K562 (cell line): Measurements from ENCODE around the gene ITGA7. TPM values are rescaled to one million over a fixed set of nuclear protein-coding genes. Genes with fewer than 3 reads are reported as not detected.

Source experiments
- ARHGAP35 ChIP-seq: fragments of 450-650 bp; IDR thresholded peaks from 2 replicates; pipeline ENCODE4 v1.6.1; 2018; ENCODE audit not compliant: partially characterized antibody
- ARID1B ChIP-seq: fragments of 450-650 bp; IDR thresholded peaks from 2 replicates; pipeline ENCODE4 v1.6.1; 2016; ENCODE audit warnings: antibody characterized with exemption, mild to moderate bottlenecking, inconsistent platforms
- BRF2 ChIP-seq: IDR thresholded peaks from 3 replicates; pipeline ENCODE4 v1.6.1; 2011; ENCODE audit warnings: borderline replicate concordance, mild to moderate bottlenecking; ENCODE audit not compliant: insufficient read length, insufficient read depth
- EZH2 ChIP-seq: IDR thresholded peaks from 2 replicates; pipeline ENCODE4 v1.6.1; 2012; ENCODE audit warnings: low read depth, mild to moderate bottlenecking, inconsistent platforms, low read length, borderline replicate concordance
- FOXJ3 ChIP-seq: sonication (generic); formaldehyde crosslinking; IDR thresholded peaks from 2 replicates; pipeline ENCODE4 v1.4.0; 2020; ENCODE audit warnings: mild to moderate bottlenecking, missing genetic modification reagents
- L3MBTL2 ChIP-seq: fragments of 450-650 bp; IDR thresholded peaks from 2 replicates; pipeline ENCODE4 v1.6.1; 2016; ENCODE audit warnings: mild to moderate bottlenecking, moderate library complexity
- MAX ChIP-seq: sonication (generic); formaldehyde crosslinking; IDR thresholded peaks from 2 replicates; pipeline ENCODE4 v1.9.0; 2022; ENCODE audit warnings: mild to moderate bottlenecking, missing genetic modification reagents
- MEF2A ChIP-seq: IDR thresholded peaks from 2 replicates; pipeline ENCODE4 v1.6.1; 2011; ENCODE audit warnings: low read depth, mild to moderate bottlenecking, low read length, moderate library complexity; ENCODE audit not compliant: control insufficient read depth
- MITF ChIP-seq: IDR thresholded peaks from 2 replicates; pipeline ENCODE4 v1.6.1; 2014; ENCODE audit warnings: antibody characterized with exemption
- NEUROD1 ChIP-seq: fragments of 150-350 bp; IDR thresholded peaks from 2 replicates; pipeline ENCODE4 v1.6.1; 2014; ENCODE audit warnings: borderline replicate concordance, low read length, low read depth; ENCODE audit not compliant: partially characterized antibody
- NFE2L1 ChIP-seq: fragments of 450-650 bp; IDR thresholded peaks from 2 replicates; pipeline ENCODE4 v1.6.1; 2016; ENCODE audit warnings: missing genetic modification characterization, low read depth, mild to moderate bottlenecking, missing compliant biosample characterization, moderate library complexity, borderline replicate concordance
- PTTG1 ChIP-seq: fragments of 450-650 bp; IDR thresholded peaks from 2 replicates; pipeline ENCODE4 v1.6.1; 2016; ENCODE audit warnings: low read depth, mild to moderate bottlenecking, missing genetic modification characterization, missing compliant biosample characterization
- RAD21 ChIP-seq, 2 experiments: fragments of 250-450 bp in 1 of 2; fragments of 450-650 bp in 1 of 2; sonication (Bioruptor Pico) in 1 of 2; formaldehyde crosslinking in 1 of 2; IDR thresholded peaks in 1 of 2; conservative IDR thresholded peaks in 1 of 2; 2 replicates each; pipeline versions ENCODE4 v1.4.0 to v1.8.0; 2020 to 2022; ENCODE audit warnings: mild to moderate bottlenecking in 2 of 2, moderate library complexity in 1 of 2
- RREB1 ChIP-seq: fragments of 250-450 bp; sonication (Bioruptor Pico); IDR thresholded peaks from 2 replicates; pipeline ENCODE4 v1.4.0; 2020
- SAFB2 ChIP-seq: fragments of 200-400 bp; formaldehyde crosslinking; IDR thresholded peaks from 2 replicates; pipeline ENCODE4 v1.6.1; 2018; ENCODE audit warnings: borderline replicate concordance, low read length, low read depth, moderate library complexity; ENCODE audit not compliant: severe bottlenecking
- SPI1 ChIP-seq: IDR thresholded peaks from 2 replicates; pipeline ENCODE4 v1.6.1; 2011; ENCODE audit warnings: low read depth, low read length, control low read depth, borderline replicate concordance
- ZNF780A ChIP-seq: fragments of 250-450 bp; sonication (Bioruptor Pico); IDR thresholded peaks from 2 replicates; pipeline ENCODE4 v1.5.0; 2021; ENCODE audit warnings: mild to moderate bottlenecking
- ZNF785 ChIP-seq: fragments of 250-450 bp; sonication (Bioruptor Pico); IDR thresholded peaks from 2 replicates; pipeline ENCODE4 v1.4.0; 2020; ENCODE audit warnings: mild to moderate bottlenecking
- ZNF830 ChIP-seq: fragments of 250-450 bp; sonication (Bioruptor Pico); IDR thresholded peaks from 2 replicates; pipeline ENCODE4 v1.5.0; 2021; ENCODE audit warnings: mild to moderate bottlenecking
- polyA plus RNA-seq, 8 experiments: library from polyadenylated mRNA; depleted of rRNA in 4 of 8; stranded (reverse) in 5 of 8; unstranded in 3 of 8; fragments of >200 nt; fragmentation: Nextera tagmentation in 2 of 8; fragmentation: Illumina TruSeq in 1 of 8; extraction: Ambion mirVana in 2 of 8; extraction: Trizol in 1 of 8; gene quantifications; 2 replicates each; pipeline versions ENCODE4 v1.2.1 to v1.2.3, GENCODE V29; 2011 to 2014; ENCODE audit warnings: inconsistent platforms in 1 of 8, missing spikeins in 1 of 8
- total RNA-seq, 7 experiments: library from RNA; depleted of rRNA in 6 of 7; stranded (reverse); fragments of >200 nt in 6 of 7; fragmentation: Illumina TruSeq in 2 of 7; extraction: Trizol in 2 of 7; gene quantifications; 2 replicates each; pipeline versions ENCODE4 v1.2.1 to v1.2.3, GENCODE V29; 2011 to 2021; ENCODE audit warnings: low replicate concordance in 1 of 7

The ITGA7 gene
- total and polyA plus RNA-seq, 9 of the 15 experiments (the other 6 are each of a cell fraction or from before 2014, with no cell fraction given): 0.11 to 2.3 (median 0.56) TPM; not detected in 1

- TF ChIP-seq MAX (CRISPR knock-in tag) (peak; percentile 38; the same call in 1 of the 2 replicates), MEF2A (peak; percentile 57; the same call in 1 of the 2 replicates), ZNF785 (CRISPR knock-in tag) (no peak), SPI1 (no peak), PTTG1 (tag) (no peak), BRF2 (no peak), RREB1 (CRISPR knock-in tag) (no peak), MITF (no peak), ARID1B (no peak), L3MBTL2 (no peak), ARHGAP35 (no peak), EZH2 (no peak), FOXJ3 (no peak), ZNF780A (no peak), SAFB2 (no peak), NEUROD1 (no peak), NFE2L1 (tag) (no peak), ZNF830 (CRISPR knock-in tag) (no peak), RAD21 (CRISPR knock-in tag; conservative IDR thresholded peaks at IDR 0.05 in 1 of 2, IDR thresholded peaks at IDR 0.05 in 1 of 2) (no peak)
These were observed 7.3 kb downstream of the ITGA7 start (continued) for GRCh38 chr12:55700255-55701018.
